Vagina (tissue), 2 donors: ENCODE data around the gene PBXIP1. TPM values are rescaled to one million over a fixed set of nuclear protein-coding genes. Genes with fewer than 3 reads are reported as not detected.

Experiments
- DNase-seq, 2 donors: peaks; one replicate each; pipeline ENCODE4 v3.0.0-alpha.2; 2017; ENCODE audit errors: extremely low spot score in 2 of 2
- H3K27ac ChIP-seq: fragments of 200-600 bp; sonication (generic); one replicate; pipeline ENCODE4 v1.5.1; 2019
- H3K27me3 ChIP-seq: fragments of 200-600 bp; sonication (generic); one replicate; pipeline ENCODE4 v1.5.1; 2019
- H3K36me3 ChIP-seq, 2 donors: fragments of 200-600 bp; sonication (generic); one replicate each; pipeline ENCODE4 v1.5.1; 2017 to 2019
- H3K4me1 ChIP-seq: fragments of 200-600 bp; sonication (generic); one replicate; pipeline ENCODE4 v1.5.1; 2019
- H3K4me3 ChIP-seq, 2 donors: fragments of 200-600 bp; sonication (generic); 1 replicate in 1 of 2; 2 replicates in 1 of 2; pipeline ENCODE4 v1.5.1; 2016 to 2019
- H3K9me3 ChIP-seq: fragments of 200-600 bp; sonication (generic); one replicate; pipeline ENCODE4 v1.5.1; 2019
- CTCF ChIP-seq, 3 experiments: fragments of 450-650 bp in 2 of 3; fragments of 200-600 bp in 1 of 3; sonication (generic) in 1 of 3; IDR thresholded peaks; one replicate each; pipeline ENCODE4 v1.5.1; 2017 to 2019; ENCODE audit warnings: antibody characterized with exemption in 3 of 3, mild to moderate bottlenecking in 2 of 3, moderate library complexity in 2 of 3
- POLR2A ChIP-seq, 2 donors: fragments of 450-650 bp; IDR thresholded peaks; one replicate each; pipeline ENCODE4 v1.6.1; 2017; ENCODE audit warnings: antibody characterized with exemption in 2 of 2, mild to moderate bottlenecking in 2 of 2, moderate library complexity in 2 of 2
- POLR2AphosphoS5 ChIP-seq, 2 donors: sonication (generic); formaldehyde crosslinking; IDR thresholded peaks; one replicate each; pipeline ENCODE4 v1.9.0; 2017; ENCODE audit warnings: antibody characterized with exemption in 2 of 2, mild to moderate bottlenecking in 2 of 2, low read depth in 1 of 2; ENCODE audit not compliant: insufficient read depth in 1 of 2
- intact Hi-C: fragments of 100-400 bp; cut with DNase I; formaldehyde crosslinking; loops from one replicate; pipeline ENCODE4 v1.15.1; 2023
- total RNA-seq: library from RNA; depleted of rRNA; stranded (reverse); fragments of >200 nt; gene quantifications from one replicate; pipeline ENCODE4 v1.2.3, GENCODE V29; 2016

The PBXIP1 gene
- total RNA-seq, 1 donor from 2014 or later: 56.5 TPM

- Histone ChIP-seq H3K9me3 (no peaks in the 10 kb centered on the region), H3K4me1 (peaks cover 19% of the 10 kb centered on the region), H3K27me3 (no peaks in the 10 kb centered on the region), H3K36me3 (peaks cover 0 to 13% of the 10 kb centered on the region in 2 donors), H3K27ac (no peak overlapping the region), H3K4me3 (no peak overlapping the region)
- no peak for TF ChIP-seq POLR2A (IDR thresholded peaks at IDR 0.05)
- TF ChIP-seq POLR2AphosphoS5 (IDR thresholded peaks at IDR 0.05; ENCODE audit: insufficient read depth in 1 of 2, low read depth in 1 of 2): no peak
- no peak for TF ChIP-seq CTCF (IDR thresholded peaks at IDR 0.05)
- no peak for DNase-seq
- intact Hi-C loops: no loop called here
These were observed 38.3 kb upstream of the PBXIP1 start for GRCh38 chr1:154994269-154994587.

GRCh38 chr1:154993572-154994268 is 37.8 kb upstream of the PBXIP1 start, which contains the start of gene LENEP:
Gene LENEP (plus strand): TSS chr1:154993586. CDS start chr1:154993608, 22 bp downstream.
- H3K27ac ChIP-seq: no peak within 1 kb of the TSS
- no peaks in the 10 kb centered on the region for H3K27me3 ChIP-seq
- H3K9me3 ChIP-seq: no peaks in the 10 kb centered on the region
- intact Hi-C loops: no loop called here
- no peak within 1 kb of the TSS for H3K4me3 ChIP-seq
- DNase-seq: no peak
- H3K36me3 ChIP-seq: peaks cover 0 to 13% of the 10 kb centered on the region in 2 donors
- peaks cover 15% of the 10 kb centered on the region for H3K4me1 ChIP-seq
- TF ChIP-seq POLR2A (IDR thresholded peaks at IDR 0.05): no peak
- no peak for TF ChIP-seq CTCF (IDR thresholded peaks at IDR 0.05)

GRCh38 chr1:154992721-154993571 is 37.0 kb upstream of the PBXIP1 start:
- H3K27ac ChIP-seq: no peak overlapping the region
- no peak for DNase-seq
- H3K9me3 ChIP-seq: no peaks in the 10 kb centered on the region
- peaks cover 0 to 17% of the 10 kb centered on the region in 2 donors for H3K36me3 ChIP-seq
- no peaks in the 10 kb centered on the region for H3K27me3 ChIP-seq
- H3K4me1 ChIP-seq: peaks cover 8% of the 10 kb centered on the region
- intact Hi-C loops: no loop called here
- TF ChIP-seq CTCF (IDR thresholded peaks at IDR 0.05) (no peak), POLR2A (IDR thresholded peaks at IDR 0.05) (no peak), POLR2AphosphoS5 (IDR thresholded peaks at IDR 0.05; ENCODE audit: insufficient read depth in 1 of 2, low read depth in 1 of 2) (no peak)
- no peak overlapping the region for H3K4me3 ChIP-seq

GRCh38 chr1:154990276-154990675 is 34.4 kb upstream of the PBXIP1 start:
- Histone ChIP-seq H3K4me1 (peaks cover 7% of the 10 kb centered on the region), H3K4me3 (no peak overlapping the region), H3K36me3 (peaks cover 0 to 18% of the 10 kb centered on the region in 2 donors), H3K27me3 (no peaks in the 10 kb centered on the region), H3K9me3 (no peaks in the 10 kb centered on the region), H3K27ac (no peak overlapping the region)
- intact Hi-C loops: no loop called here
- DNase-seq: no peak
- TF ChIP-seq POLR2A (IDR thresholded peaks at IDR 0.05) (no peak), POLR2AphosphoS5 (IDR thresholded peaks at IDR 0.05; ENCODE audit: insufficient read depth in 1 of 2, low read depth in 1 of 2) (no peak), CTCF (IDR thresholded peaks at IDR 0.05) (no peak)
